ENCODE results near the gene EFCAB13.

The EFCAB13 gene, protein sequence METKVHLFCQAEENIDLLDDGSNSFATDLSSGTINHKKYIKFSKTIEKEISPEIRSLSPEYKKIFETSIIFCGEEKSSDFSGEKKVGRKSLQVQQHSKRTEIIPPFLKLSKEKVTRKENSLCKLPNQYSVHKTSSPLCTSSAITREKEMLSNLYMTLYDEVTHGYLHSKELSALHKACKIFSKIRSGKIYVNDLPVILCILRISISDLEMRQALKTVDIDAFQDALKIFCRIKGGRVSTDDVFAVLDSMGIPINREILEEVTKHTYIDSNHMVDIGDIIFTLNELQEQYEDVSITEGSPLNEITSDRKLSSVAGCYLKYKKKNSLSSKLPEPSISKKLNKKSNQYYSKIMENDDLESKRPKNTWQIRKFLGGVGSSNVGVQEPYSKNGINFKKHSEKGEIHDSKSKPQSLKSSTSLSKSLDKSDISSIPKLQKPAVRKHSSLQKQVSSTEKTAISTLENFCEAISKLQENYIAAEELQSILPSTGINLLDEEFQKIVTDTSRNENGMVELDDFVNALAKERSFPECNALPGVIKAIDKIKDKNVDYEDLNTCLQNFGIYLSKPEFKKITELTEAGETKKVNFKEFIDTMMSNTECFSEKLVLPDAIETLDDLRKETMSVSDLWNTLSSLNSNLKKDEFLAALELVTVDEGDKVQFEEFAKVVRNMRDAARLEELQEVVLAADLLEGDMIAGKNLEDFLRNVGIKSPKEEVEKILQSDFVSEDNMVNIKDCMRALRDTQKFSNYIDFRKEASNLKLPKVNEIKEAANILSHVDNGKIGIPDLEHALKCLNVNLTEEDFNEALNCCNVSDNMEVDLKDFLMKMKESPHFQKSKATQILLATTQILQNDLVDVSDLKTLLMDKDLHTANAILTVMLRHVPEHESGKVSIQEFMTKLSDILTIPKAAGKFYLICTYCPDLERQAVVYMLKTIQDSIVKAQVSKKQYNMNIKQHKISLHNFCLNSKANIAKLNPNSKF

DNA sequence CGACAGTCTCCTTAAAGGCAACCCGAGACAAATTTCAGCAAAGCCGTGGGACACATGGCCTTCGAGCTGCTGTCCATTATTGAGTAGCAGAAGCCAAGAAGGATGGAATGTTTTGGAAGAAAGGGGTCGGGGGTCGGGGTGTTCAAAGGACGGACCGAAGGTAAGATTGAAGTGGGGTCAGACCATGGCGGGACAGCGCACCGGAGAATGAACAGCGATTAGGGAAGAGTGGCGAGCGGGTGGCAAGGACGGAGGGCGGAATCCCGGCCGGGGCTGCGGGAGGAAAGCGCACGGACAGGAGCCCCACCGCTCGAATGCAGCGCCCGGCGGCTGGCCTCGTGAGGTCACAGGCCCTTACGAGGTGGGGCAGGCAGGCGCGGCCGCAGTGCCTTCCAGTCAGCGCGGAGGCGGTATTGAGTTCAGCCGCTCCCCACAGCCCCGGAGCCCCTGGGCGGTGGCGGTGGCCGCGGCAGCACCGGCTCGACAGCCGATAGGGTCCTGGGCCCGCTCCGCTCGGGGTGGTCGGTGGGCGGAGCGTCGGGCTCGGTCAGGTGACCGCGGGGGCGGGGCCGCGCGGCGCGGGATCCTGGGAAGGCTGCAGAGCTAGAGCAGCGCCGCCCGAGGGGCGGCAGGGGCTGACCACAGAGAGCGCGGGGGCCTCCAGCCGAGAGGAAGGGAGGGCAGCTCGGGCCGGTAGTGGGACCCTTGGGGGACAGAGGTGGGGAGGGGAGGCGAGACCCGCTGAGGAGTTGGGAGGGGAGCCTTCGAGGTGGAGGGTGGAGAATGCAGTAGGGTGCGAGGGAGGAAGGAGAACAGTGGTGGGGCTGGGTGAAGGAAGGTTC, at the start of gene EFCAB13:
TSS of gene EFCAB13 (plus strand) at position 574 of the 842 bp plus-strand sequence. CDS start 4,399 bp downstream, outside the sequence.
- peak; percentile 83 for DNase-seq (ENCODE audit: low spot score)

DNA sequence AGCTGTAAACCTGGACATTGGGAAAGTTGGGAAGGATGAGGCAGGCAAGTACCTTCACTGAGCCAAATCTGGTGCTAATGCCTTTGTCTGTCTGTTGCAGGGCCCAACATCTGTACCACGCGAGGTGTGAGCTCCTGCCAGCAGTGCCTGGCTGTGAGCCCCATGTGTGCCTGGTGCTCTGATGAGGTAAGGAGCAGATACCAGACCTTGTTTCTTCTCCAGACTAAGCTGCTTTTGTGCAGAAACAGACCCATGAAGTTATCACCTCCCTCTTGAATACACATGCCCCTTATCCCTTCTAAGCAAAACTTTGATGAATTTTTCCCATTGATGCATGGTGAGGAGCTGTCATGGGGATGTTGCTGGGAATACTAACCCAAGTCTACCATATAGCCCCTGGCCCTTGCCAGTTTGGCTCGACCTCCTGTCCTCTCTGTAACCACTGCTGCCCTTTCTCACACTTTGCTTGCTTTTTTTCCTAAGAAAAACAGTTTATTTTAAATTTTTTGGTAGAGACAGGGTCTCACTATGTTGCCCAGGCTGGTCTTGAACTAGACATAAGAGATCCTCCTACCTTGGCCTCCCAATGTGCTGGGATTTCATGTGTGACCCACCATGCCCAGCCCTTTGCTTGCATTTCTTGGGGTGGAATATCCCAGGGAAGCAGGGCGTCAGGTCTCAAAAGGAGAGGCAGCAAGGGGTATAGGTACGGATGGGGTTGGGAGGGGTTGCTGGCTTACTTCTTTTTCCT, 49.3 kb upstream of the EFCAB13 start:
- DNase-seq (ENCODE audit: low spot score), result no peak

DNA sequence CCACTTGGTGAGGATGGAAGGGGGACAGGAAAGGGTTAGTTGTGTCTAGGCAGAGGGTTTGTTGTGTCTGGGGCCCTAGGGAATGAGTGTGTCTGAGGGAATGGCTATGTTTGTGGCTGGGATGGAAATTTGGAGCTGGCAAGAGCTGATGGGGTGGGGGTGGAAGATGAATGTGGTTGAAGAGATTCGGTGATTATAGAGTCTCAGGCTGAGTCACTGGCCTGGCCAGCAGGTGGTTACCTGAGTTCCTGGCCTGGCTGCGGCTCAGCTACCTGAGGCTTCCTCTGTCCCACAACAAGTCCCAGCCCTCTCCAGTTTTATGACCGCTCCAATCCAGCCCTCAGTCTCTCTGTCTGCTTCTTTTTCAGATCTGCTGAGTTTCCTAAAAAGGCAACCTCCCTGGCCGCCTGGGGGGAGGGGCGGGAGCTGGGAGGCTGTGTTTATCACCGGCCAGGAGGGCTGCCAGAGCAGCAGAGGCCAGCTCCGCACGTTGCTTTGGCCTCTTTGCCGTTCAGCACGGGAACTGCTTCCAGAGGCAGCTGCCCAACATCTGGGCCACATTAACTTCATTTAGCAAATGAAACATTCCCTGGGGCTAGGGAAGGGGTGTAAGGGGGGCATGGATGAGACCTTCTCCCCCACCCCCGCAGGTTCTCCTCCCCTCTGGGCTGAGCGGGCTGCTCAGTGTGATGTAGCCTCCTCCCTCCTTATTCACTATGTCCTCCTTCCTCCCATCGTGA, 48.3 kb upstream of the EFCAB13 start:
- DNase-seq (ENCODE audit: low spot score), result peak; percentile 47

DNA sequence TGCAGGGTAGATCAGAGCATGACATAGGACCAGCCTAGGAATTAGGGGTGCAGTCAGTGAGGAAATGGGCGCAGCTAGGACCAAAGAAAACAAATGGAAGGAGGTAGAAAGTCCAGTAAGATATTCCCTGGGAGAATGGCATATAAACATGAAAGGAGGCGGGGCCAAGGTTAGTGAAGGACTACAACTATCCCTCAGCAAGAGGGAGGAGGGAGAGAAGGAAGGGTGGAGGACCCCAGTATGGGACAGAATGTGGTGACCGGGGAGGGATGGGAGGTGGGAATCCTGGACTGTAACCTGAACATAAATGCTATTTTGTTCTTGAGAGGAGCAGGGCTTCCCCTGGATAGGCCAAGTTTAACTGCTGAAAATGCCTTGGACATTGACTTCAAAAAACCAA, 47.3 kb upstream of the EFCAB13 start:
- DNase-seq (ENCODE audit: low spot score), result no peak

DNA sequence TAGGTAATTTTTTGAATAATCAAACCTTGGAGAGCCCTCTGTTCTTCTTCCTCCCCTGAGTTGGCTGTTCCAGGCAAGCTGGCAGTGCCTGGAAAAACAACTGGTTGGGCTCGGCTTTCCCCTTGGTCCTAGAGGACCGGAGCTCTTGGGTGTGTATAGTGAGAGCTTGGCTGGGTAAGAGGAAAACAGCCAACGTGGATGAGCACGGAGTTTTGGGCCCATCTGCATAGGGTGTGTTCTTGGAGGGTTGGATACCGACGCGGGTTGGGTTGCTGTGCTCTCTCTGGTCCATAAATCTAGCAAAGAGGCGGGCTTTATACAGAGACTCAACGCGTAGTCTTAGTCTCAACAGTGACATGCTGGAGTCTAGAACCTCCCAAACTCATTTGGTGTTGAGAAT, 46.9 kb upstream of the EFCAB13 start:
- peak; percentile 70 for DNase-seq (ENCODE audit: low spot score)

DNA sequence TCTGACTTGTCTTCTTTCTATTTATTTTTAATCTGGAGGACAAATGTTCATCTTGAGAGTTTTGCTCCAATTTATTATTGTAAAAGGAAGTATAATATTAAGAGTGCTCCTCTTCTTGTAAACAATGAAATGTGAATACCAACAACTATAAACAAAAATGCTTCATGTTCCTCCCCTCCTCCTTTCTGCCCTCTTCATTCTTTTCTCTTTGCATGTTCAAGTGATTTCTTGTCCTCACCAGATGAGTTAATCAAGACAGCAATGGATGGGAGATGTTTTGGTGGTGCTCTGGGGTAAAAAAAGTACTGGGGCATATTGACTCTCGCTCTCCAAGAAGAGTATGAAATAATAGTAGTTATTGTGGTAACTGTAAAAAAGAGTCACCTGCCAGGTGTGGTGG, 45.8 kb upstream of the EFCAB13 start:
- DNase-seq (ENCODE audit: low spot score), result no peak

DNA sequence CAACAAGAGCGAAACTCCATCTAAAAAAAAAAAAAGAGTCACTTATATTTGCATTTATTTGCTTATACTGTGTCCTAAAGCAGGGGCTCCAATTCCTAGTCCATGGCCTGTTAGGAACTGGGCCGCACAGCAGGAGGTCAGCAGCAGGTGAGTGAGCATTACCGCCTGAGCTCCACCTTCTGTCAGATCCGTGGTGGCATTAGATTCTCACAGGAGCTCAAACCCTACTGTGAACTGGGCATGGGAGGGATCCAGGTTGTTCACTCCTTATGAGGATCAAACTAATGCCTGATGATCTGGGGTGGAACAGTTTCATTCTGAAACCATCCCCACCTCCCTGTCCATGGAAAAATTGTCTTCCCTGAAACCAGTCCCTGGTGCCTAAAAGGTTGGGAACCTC, 45.2 kb upstream of the EFCAB13 start:
- DNase-seq (ENCODE audit: low spot score), result no peak

DNA sequence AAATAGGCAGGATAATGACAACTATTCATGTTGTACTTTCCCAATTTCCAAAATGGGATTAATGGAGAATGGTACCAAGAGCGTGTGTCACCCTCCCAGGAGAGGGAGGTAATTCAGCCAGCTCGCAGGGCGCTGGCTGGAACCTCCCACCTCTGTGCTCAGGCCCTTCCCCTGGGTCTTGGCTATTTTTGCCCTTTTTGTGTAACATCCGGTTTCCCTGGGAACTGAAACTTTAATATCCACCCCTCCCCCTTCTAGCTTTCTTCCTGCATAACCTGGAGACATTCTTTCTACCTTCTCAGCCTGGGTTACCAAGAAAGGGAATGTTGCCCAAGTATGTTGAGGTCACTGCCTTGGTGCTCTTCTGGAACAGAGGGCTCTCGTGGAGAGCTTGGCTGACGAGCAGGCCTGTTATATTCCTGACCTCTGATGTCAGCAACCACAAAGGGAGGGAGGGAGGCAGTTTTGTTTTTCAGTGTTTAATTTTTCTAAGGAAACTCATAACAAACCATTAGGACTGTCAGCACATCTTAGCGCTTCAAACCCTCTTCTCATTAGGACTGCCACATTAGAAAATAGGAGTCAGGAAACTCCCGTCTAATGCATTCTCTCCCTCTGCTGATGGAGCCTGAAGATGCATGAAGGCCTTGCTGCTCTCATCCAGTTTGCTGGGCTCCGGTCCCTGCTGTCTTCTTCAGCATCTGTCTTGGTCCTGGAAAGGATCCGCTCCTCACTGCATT, 44.5 kb upstream of the EFCAB13 start:
- DNase-seq (ENCODE audit: low spot score), result peak; percentile 80

DNA sequence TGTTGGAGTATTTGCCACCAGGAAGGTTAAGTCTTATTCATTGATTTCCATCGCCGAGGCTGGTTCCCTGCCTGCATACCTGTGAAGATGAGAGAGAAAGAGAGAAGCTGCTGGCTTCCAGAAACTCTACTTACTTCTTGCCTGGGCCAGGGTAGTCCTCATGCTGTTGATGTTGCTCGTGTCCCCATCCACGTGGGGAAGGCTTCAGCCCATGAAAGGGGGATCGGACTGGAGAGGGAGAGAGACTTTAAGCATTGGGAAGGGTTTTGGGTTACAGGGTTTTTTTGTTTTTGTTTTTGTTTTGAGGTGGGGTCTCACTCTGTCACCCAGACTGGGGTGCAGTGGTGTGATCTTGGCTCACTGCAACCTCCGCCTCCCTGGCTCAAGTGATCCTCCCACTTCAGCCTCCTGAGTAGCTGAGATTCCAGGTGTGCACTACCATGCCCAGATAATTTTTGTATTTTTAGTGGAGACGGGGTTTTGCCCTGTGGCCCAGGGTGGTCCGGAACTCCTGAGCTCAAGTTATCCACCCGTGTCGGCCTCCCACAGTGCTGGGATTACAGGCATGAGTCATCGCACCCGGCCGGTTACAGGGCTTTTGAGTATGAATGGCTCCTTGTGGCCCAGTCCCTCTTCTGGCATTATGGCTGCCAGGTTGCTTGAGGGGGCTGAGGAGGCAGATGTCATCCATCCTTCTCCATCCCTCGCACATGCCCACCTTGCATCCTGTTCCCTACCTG, 43.5 kb upstream of the EFCAB13 start:
- no peak for DNase-seq (ENCODE audit: low spot score)

DNA sequence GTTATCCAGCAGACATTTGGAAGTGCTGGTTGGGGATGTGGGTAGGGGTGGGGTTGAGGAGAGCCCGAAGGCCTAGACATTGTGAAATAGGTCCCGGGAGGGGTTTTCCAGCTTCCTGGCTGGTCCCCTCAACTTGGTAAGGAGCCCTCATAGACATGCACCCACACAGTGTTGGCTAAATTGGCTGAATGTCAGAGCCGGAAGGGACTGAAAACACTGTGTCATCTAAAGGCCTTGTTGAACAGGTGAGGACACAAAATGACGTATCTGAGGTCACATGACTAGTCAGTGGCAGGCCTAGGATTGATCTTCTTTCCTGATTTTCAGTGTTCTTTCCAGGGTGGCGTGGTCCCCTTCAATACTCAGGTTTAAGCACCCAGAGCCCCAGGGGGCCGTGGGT, 42.5 kb upstream of the EFCAB13 start:
- DNase-seq (ENCODE audit: low spot score), result no peak

DNA sequence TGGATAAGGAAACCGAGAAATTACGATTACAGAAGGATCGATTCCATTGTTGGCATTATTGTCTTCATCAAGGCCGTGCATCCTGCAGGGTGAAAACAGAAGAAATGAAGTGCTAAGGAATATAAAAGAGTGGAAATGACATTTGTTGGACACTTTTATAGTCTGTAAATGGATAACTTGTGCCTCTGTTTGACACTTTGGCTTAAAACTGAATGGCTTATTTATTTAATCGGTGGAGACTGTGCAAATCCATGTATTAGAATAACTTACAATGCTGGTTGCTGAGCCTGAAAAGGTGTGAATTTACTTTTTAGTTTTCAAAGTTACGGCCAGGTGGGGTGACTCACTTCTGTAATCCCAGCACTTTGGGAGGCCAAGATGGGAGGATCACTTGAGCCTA, 38.8 kb upstream of the EFCAB13 start:
- no peak for DNase-seq (ENCODE audit: low spot score)

DNA sequence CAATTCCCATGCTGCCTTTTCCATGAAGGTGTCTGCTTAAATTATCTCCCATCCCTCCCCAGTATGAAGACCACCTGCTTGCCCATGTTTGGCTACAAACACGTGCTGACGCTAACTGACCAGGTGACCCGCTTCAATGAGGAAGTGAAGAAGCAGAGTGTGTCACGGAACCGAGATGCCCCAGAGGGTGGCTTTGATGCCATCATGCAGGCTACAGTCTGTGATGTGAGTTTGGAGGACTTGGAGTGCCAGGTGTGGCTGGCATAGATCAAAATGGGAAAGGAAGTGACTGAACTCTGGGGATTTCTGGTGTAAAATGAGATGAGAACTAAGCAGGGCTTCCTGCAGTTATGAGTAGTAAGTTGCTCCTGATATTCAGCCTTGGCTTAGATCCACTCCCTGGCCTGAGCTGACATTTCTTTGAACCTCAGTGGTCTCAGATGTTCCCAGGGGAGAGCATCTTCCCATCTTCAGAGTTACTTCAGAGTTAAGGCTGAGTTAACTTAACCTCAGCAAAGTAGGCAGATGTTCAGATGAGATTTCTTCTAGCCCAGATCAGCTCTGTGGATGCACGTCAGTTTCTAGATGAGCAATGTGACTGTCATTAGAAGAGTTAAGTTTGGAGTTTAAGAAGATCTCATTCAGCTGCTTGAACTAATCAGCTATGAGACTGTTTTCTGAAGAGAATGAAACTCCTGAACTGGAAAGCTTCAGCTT, 37.4 kb upstream of the EFCAB13 start:
- DNase-seq (ENCODE audit: low spot score), result no peak

DNA sequence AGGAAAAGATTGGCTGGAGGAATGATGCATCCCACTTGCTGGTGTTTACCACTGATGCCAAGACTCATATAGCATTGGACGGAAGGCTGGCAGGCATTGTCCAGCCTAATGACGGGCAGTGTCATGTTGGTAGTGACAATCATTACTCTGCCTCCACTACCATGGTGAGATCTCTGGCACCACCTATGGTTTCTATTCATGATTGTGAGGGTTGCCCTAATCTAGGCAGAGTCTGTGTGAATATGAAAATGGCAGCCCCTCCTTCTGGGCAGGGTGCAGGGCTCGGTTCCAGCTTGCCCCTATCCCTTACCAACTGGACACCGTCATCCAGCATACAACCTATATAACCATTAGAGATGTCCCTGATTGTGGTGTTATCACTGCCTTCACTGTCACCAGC, 36.7 kb upstream of the EFCAB13 start:
- DNase-seq (ENCODE audit: low spot score), result no peak

DNA sequence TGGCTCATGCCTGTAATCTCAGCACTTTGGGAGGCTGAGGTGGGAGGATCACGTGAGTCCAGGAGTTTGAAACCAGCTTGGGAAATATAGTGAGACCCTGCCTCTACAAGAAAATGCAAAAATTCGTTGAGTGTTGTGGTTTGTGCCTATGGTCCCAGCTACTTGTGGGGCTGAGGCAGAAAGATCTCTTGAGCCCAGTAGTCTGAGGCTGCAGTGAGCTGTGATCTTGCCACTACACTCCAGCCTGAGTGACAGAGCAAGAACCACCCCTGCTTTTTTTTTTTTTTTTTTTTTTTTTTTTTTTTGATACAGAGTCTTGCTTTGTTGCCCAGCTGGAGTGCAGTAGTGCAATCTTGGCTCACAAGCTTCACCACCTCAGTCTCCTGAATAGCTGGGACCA, 36.1 kb upstream of the EFCAB13 start:
- DNase-seq (ENCODE audit: low spot score), result no peak

DNA sequence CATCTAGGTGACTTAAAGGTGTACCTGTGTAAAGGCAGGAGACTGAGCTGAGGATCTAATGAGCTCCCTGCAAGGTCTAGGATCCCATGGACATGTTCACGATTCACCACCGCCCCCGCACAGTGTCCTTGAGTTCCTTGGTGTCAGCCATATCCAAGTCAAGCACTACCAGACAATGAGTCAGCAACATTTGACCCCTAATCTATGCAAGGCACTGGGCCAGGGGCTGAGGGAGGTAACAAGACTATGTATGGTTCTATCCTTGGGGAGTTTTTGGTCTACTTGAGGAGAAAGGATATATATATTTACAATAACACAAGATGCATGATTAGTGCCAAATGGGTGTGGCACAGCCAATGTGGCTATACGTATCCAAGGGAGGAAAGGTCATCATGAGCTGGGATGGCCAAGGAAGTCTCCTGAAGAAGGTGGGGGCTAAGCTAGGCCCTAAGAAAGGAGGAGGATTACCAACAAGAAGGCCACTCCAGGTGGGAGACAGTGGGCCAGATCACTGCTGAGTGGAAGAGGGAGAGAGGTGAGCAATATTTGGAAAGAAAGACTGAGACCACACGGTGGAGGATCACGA, 35.1 kb upstream of the EFCAB13 start:
- DNase-seq (ENCODE audit: low spot score), result no peak

DNA sequence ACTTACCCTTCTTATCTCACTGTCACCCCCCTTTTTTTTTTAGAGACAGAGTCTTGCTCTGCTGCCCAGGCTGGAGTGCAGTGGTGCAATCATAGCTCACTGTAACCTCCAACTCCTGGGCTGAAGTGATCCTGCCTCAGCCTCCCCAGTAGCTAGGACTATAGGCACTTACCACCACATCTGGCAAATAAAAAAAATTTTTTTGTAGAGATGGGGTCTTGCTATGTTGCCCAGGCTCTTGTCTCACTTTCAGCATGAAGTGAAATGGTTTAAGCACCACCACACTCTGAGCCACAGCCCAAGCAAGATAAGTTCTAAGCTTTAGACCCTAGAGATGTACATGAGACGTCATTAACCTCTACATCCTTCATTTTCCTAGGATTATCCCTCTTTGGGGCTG, 34.5 kb upstream of the EFCAB13 start:
- DNase-seq (ENCODE audit: low spot score), result no peak

DNA sequence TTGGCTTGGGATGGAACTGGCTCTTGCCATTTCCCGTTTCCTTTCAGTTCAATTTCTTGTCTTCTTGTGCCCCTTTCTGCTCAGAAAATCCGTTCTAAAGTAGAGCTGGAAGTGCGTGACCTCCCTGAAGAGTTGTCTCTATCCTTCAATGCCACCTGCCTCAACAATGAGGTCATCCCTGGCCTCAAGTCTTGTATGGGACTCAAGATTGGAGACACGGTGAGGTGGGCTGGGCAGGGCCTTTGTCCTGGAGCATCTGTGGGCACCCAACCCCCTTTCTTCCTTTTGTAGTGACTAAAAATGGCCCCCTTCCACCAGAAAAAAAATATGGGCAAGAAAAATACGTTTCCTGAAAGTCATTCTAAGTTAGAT, 32.9 kb upstream of the EFCAB13 start:
- no peak for DNase-seq (ENCODE audit: low spot score)

DNA sequence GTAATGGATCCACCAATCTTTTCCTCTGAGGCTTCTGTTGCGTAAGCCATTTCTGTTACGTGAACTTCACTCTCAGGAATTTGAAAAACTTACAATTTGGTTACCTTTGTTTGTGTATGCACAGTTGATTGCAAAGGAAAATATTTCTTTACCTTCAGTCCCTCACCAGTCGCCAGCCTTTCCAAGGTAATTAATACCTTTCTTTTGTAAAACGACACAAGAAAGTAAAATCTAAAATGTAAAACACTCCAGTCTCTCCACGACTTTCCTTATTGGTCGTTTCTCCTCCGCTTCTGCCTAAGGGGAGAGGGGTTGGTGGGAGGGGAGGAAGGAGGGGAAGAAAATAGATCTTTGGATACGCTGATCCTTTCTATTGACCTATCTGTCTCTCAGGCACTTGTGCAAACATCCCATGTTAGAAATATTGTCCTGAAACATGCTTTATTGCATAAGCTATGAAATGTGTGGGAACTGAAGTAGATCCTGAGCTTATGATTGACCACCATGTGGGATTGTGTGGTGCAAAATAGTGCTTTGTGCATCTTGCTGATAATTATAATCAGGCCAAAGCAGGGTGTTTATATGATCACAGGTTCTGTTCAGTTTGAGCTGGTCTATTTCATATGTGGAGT, 32.4 kb upstream of the EFCAB13 start:
- no peak for DNase-seq (ENCODE audit: low spot score)
